Esophagus (tissue), 2 donors: ENCODE data around the gene IL16. TPM values are rescaled to one million over a fixed set of nuclear protein-coding genes. Genes with fewer than 3 reads are reported as not detected.

Source experiments
- H3K27ac ChIP-seq, 2 donors: one replicate each; pipeline ENCODE4 v1.5.1; 2013; ENCODE audit warnings: low read depth in 2 of 2, mild to moderate bottlenecking in 2 of 2, inconsistent platforms in 1 of 2, low read length in 1 of 2, moderate library complexity in 1 of 2
- H3K27me3 ChIP-seq, 2 donors: one replicate each; pipeline ENCODE4 v1.6.1; 2013; ENCODE audit warnings: low read length in 2 of 2, control low read depth in 1 of 2, mild to moderate bottlenecking in 1 of 2; ENCODE audit not compliant: insufficient read depth in 2 of 2, control insufficient read depth in 1 of 2
- H3K36me3 ChIP-seq, 2 donors: one replicate each; pipeline ENCODE4 v1.6.1; 2013; ENCODE audit warnings: low read length in 1 of 2; ENCODE audit not compliant: control insufficient read depth in 2 of 2, insufficient read depth in 2 of 2
- H3K4me1 ChIP-seq, 2 donors: one replicate each; pipeline ENCODE4 v1.6.1; 2013; ENCODE audit warnings: low read length in 1 of 2; ENCODE audit not compliant: control insufficient read depth in 2 of 2, insufficient read depth in 2 of 2
- H3K4me3 ChIP-seq, 2 donors: one replicate each; pipeline ENCODE4 v1.5.1; 2013; ENCODE audit warnings: low read length in 2 of 2, mild to moderate bottlenecking in 2 of 2, low read depth in 1 of 2, moderate library complexity in 1 of 2
- H3K9me3 ChIP-seq, 2 donors: one replicate each; pipeline ENCODE4 v1.6.1; 2013; ENCODE audit warnings: mild to moderate bottlenecking in 2 of 2, low read depth in 1 of 2, low read length in 1 of 2, moderate library complexity in 1 of 2; ENCODE audit not compliant: control insufficient read depth in 2 of 2, insufficient read depth in 1 of 2
- WGBS, 2 donors: extraction: QIAGEN DNeasy Blood & Tissue Kit; methylation state at CpG; one replicate each; pipeline ENCODE4 v1.1.7; 2013; 5-methylcytosine and 5-hydroxymethylcytosine counted together
- polyA plus RNA-seq, 2 donors: library from polyadenylated mRNA; stranded (reverse); fragments of 200-250 nt; gene quantifications; one replicate each; pipeline ENCODE4 v1.2.3, GENCODE V29; 2013
- donor health status: healthy with polysubstance abuse.
- donor health status: Bipolar disorder and iron deficiency.

The IL16 gene
- polyA plus RNA-seq, 2 donors = 2.6 to 3.1 TPM

DNA sequence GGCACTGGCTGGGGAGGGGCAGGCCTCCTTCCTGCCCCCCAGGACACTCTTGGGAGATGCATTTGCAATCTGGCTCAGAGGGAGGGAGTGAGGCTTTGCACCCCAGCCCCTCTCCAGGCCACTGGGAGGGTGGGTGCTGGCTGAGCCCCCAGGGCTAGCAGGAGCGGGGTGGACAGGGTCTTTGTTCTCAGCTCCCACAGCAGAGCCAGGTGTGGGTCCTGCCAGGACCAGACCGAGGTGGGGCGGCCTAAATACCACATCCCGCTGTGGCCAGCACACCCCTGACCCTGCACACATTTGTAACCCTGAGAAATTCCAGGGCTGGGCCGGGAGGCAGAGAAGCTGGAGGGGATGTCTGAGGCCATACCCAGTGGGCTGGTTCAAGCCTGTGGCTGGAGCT lies 86.2 kb downstream of the IL16 start:
- H3K4me3 ChIP-seq = no peak overlapping the region
- H3K9me3 ChIP-seq = no peaks in the 10 kb centered on the region
- H3K27ac ChIP-seq = no peak overlapping the region
- H3K27me3 ChIP-seq = no peaks in the 10 kb centered on the region
- 88 to 94% methylated on average over 5 of the region's 5 CpGs for WGBS, 2 donors
- H3K36me3 ChIP-seq = no peaks in the 10 kb centered on the region
- peaks cover 0 to 14% of the 10 kb centered on the region in 2 donors for H3K4me1 ChIP-seq

DNA sequence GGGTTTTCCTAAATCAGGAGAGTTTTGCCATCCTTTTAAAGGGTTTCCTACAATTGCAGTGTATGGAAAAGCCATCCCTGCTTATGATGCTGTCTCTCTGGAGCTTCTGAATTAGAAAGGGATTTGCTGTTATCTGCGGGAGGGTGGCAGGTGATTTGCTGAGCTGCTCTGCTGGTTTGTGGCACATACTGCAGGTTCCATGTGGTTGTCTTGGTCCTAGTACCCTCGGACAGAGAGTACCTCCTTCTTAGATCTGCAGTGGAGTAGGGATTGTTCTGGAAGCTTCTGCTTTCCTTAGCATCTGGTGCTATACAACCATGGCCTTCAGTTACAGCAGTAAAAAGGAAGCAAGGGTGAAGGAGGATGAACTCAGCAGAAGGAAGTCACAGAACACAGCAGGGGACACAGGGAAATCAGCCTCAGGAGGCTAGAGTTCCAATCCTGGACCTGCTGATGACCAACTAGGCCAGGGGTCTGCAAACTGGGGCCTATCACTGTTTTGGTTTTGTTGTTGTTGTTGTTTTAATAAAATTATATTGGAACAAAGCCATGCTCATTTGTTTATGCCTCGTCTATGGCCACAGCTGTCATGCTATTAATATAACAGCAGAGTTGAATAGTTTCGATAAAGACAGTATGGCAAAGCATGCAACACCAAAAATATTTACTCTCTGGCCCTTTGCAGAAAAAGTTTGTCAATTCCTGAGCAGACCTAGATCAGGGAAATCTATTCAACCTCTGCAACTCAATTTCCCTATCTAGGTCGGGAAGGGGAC lies 87.8 kb downstream of the IL16 start:
- Histone ChIP-seq H3K36me3 (no peaks in the 10 kb centered on the region), H3K27me3 (no peaks in the 10 kb centered on the region), H3K4me1 (peaks cover 0 to 14% of the 10 kb centered on the region in 2 donors), H3K27ac (no peak overlapping the region), H3K4me3 (no peak overlapping the region), H3K9me3 (no peaks in the 10 kb centered on the region)
- WGBS, 2 donors = 72 to 78% methylated on average over 5 of the region's 5 CpGs

DNA sequence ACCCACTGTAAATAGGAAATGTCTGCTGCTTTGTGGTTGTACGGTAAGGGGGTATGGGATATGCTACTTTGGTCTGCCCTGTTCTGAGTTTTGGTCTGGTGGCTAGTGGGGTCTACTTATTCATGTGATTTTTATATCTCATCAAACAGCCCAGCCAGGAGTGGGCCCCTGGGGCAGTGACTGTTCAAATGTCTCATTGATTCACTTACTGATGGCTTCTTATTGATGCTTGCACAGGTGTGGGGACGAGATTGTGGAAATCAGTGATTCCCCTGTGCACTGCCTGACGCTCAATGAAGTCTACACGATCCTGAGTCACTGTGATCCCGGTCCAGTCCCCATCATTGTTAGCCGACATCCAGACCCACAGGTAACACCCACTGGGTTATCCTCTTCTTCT lies 88.8 kb downstream of the IL16 start:
- H3K9me3 ChIP-seq = no peaks in the 10 kb centered on the region
- WGBS, 2 donors = 93 to 94% methylated on average over 6 of the region's 6 CpGs
- H3K27me3 ChIP-seq = no peaks in the 10 kb centered on the region
- no peaks in the 10 kb centered on the region for H3K36me3 ChIP-seq
- H3K4me3 ChIP-seq = no peak overlapping the region
- no peak overlapping the region for H3K27ac ChIP-seq
- peaks cover 0 to 14% of the 10 kb centered on the region in 2 donors for H3K4me1 ChIP-seq

DNA sequence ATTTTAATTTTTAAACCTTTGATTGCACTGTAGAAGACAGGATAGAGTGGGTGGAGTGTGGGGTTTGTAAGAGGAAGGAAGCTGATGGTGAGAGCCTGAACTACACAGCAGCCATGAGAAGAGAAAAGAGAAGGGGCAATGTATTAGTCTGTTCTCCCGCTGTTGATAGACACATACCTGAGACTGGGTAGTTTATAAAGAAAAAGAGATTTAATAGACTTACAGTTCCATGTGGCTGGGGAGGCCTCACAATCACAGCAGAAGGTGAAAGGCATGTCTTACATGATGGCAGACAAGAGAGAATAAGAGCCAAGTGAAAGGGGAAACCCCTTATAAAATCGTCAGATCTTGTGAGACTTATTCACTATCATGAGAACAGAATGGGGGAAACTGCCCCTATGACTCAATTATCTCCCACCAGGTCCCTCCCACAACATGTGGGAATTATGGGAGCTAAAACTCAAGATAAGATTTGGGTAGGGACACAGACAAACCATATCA lies 90.0 kb downstream of the IL16 start:
- Histone ChIP-seq H3K4me3 (no peak overlapping the region), H3K36me3 (no peaks in the 10 kb centered on the region), H3K27me3 (no peaks in the 10 kb centered on the region), H3K4me1 (peaks cover 0 to 7% of the 10 kb centered on the region in 2 donors), H3K27ac (no peak overlapping the region), H3K9me3 (no peaks in the 10 kb centered on the region)
- WGBS, 2 donors = 66 to 69% methylated on average over 2 of the region's 2 CpGs

DNA sequence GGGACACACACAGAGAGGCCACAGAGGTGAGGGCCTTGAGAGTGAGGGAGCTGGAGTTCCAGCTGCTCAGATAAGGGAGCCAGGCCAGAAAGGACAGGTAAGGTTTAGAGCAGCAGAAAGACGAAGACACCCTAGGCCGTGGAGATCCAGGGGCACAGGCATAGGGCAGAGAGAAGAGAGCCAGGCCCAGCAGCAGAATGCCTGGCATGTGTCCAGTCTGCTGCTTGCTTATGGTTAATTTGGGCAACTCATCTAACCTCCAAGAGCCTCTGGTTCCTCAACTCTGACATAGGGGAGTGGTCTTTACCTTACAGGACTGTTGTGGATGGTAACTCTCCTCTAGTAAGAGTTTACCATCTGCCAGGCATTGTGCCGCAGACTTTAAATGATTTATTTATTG lies 91.4 kb downstream of the IL16 start:
- H3K4me1 ChIP-seq = no peaks in the 10 kb centered on the region
- WGBS, 2 donors = 94 to 98% methylated on average over 3 of the region's 3 CpGs

DNA sequence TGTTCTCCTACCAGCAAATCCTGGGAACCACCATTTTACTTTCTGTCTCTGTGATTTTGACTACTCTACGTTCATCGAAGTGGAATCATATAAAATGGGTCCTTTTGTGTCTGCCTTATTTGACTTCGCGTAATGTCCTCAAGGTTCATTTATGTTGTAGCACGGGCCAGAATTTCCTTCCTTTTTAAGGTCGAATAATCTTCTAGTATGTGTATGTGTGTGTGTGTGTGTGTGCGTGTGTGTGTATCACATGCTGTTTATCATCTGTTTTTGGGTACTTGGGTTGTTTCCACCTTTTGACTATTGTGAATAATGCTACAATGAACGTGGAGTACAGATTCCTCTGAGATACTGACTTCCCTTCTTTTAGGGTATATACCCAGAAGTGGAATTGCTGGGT lies 91.9 kb downstream of the IL16 start:
- Histone ChIP-seq H3K27ac (no peak overlapping the region), H3K4me1 (no peaks in the 10 kb centered on the region), H3K36me3 (no peaks in the 10 kb centered on the region), H3K27me3 (no peaks in the 10 kb centered on the region), H3K4me3 (no peak overlapping the region), H3K9me3 (no peaks in the 10 kb centered on the region)
- WGBS, 2 donors = 82 to 90% methylated on average over 8 of the region's 8 CpGs

More for the DNA sequence above, 91.4 kb downstream of the IL16 start:
- no peak overlapping the region for H3K27ac ChIP-seq
- no peaks in the 10 kb centered on the region for H3K36me3 ChIP-seq
- H3K27me3 ChIP-seq = no peaks in the 10 kb centered on the region
- H3K4me3 ChIP-seq = no peak overlapping the region
- no peaks in the 10 kb centered on the region for H3K9me3 ChIP-seq

DNA sequence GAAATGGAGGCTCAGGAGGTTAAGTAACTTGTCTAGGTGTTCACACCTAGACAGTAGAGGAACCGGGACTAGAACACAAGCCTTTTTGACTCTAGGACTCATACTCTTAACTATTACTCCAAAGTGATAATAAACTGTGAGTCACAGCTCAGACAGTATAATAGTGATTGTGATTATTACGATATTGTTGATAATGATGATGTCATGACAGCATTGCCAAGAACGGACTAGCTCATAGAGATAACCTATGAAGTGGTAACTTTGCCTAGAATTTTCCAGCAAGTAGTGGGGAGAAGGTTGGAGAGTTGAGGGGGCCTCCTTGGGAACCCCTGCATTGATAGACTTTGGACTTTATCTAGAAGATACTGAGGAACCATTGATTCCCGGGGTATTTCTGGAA lies 93.2 kb downstream of the IL16 start:
- H3K27ac ChIP-seq = no peak overlapping the region
- H3K4me1 ChIP-seq = peaks cover 0 to 2% of the 10 kb centered on the region in 2 donors
- no peaks in the 10 kb centered on the region for H3K36me3 ChIP-seq
- WGBS, 2 donors = 86 to 90% methylated on average over 4 of the region's 4 CpGs
- no peaks in the 10 kb centered on the region for H3K9me3 ChIP-seq
- no peaks in the 10 kb centered on the region for H3K27me3 ChIP-seq
- H3K4me3 ChIP-seq = no peak overlapping the region

DNA sequence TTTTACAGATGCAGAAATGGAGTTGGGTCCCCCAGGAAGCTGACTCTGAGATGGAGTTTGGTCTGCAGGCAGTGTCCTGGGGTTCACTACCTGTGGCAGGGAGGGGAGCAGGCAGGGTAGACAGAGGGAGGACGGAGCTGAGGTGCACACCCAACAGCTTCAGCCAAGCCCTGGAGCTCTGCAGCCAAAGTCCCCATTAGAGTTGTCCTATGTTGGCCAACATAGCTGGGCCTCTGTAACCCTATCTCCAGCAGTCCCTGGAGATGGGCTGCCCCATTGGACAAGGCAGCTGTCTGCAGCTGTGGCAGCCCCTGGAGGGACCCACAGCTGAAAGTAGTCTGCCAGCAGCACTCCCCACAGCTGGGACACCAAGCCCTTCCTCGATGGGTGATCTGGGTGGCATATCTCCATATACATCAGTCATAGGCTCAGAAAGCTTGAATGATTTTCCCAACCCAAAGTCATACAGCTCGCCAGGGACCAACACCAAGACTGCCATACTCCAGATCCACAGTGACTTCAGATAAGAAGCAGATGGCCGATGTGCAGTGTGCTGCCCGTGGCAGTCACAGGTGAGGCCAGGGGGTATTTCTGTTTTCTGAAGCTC lies 95.3 kb downstream of the IL16 start:
- H3K4me3 ChIP-seq = no peak overlapping the region
- H3K27me3 ChIP-seq = no peaks in the 10 kb centered on the region
- 62 to 70% methylated on average over 5 of the region's 5 CpGs for WGBS, 2 donors
- peaks cover 2% of the 10 kb centered on the region in 2 donors for H3K4me1 ChIP-seq
- no peak overlapping the region for H3K27ac ChIP-seq
- no peaks in the 10 kb centered on the region for H3K9me3 ChIP-seq
- no peaks in the 10 kb centered on the region for H3K36me3 ChIP-seq

DNA sequence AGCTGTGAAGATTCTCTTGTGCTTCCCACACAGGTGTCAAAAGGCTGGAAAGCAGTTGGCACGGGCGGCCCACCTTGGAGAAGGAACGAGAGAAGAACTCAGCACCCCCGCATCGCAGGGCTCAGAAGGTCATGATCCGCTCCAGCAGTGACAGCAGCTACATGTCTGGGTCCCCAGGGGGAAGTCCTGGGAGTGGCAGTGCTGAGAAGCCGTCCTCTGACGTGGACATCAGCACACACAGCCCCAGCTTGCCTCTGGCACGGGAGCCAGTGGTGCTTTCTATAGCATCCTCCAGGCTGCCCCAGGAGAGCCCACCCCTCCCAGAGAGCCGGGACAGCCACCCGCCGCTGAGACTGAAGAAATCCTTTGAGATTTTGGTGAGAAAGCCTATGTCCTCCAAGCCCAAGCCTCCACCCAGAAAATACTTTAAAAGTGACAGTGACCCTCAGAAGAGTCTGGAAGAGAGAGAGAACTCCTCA lies 95.9 kb downstream of the IL16 start:
- Histone ChIP-seq H3K4me3 (no peak overlapping the region), H3K36me3 (no peaks in the 10 kb centered on the region), H3K4me1 (peaks cover 3 to 6% of the 10 kb centered on the region in 2 donors), H3K27ac (no peak overlapping the region), H3K9me3 (no peaks in the 10 kb centered on the region), H3K27me3 (no peaks in the 10 kb centered on the region)
- WGBS, 2 donors = 83 to 86% methylated on average over 12 of the region's 12 CpGs
